Raji (cell line): ENCODE measurements around the gene MBD1.

Source experiments
- POLR2A ChIP-seq: IDR thresholded peaks from 2 replicates; pipeline ENCODE4 v1.6.1; 2011; ENCODE audit warnings: low read depth, low read length, control low read depth; ENCODE audit not compliant: insufficient read depth

Gene MBD1

DNA sequence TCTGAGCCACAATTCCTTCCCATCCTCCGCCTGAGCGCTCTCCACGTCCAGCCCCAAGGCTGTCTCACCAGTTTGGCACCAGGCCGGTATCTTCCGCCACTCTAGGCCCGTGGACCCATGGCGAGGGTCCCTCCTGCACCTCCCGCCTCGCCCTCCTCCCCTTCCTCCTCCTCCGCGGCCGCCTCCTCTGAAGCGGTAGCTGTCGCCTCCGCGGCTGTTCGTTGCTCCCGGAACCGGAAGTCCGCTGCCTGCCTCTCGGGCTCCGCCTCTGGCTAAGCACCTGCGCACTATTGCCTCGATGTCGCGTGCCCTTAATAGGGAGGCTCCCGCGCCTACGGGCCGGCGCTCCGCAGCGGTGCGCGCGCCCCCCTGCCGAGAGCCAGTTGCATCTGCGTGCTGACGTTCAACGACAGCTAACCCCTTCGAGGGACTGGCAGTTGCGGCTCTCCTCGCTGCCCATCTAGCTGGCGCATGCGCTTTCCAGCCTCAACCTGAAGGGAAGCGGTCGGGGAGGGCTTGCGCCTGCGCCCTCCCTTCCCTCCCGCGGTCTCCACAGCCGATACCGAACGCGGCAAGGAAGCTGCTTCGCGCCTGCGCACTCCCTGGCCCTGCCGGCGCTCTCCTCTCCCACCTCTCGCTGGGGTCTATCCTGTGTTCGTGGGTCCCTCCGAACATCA, at the start of gene MBD1:
MBD1 (minus strand) TSS at position 229 of the 677 bp plus-strand sequence. CDS start 1,531 bp downstream, outside the sequence.
- peak; percentile 96 for TF ChIP-seq POLR2A

DNA sequence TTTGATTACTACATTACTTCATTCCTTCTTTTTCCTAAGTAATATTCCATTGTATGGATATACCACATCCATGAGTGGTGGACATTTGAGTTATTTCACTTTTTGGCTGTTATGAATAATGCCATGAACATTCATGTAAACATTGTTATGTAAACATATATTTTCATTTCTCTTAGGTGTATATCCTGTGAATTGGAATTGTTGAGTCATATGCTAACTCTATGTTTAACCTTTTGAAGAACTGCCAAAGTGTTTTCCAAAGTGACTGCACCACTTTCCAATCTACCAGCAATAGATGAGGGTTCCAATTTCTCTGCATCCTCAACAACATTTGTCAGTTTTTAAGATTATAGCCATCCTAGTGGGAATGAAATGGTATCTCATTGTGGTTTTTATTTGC, 48.9 kb upstream of the MBD1 start:
- no peak for TF ChIP-seq POLR2A

GRCh38 chr18:50327983-50328382, 46.7 kb upstream of the MBD1 start:
- TF ChIP-seq POLR2A, result no peak

DNA sequence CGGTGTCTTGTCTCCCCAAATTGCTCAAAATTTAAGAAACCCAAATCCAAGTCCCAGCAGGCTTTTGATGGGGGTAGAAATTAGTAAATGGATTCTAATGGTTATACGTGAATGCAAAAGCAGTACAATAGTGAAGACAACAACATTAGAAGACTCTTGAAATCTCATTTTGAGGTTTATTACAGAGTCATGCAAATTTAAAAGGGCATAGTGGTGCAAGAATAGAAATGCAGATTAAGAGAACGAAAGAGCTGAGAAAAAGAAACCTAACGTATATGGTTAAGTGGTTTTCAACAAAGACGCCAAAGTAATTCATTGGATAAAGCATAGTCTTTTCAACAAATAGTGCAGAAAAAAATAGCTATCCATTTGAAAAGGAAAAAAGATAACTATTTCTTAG, 39.4 kb upstream of the MBD1 start:
- no peak for TF ChIP-seq POLR2A

- no peak for TF ChIP-seq POLR2A
Measured at GRCh38 chr18:50315100-50315871, 34.0 kb upstream of the MBD1 start.

- no peak for TF ChIP-seq POLR2A
Measured at GRCh38 chr18:50313873-50314460, 32.6 kb upstream of the MBD1 start.

DNA sequence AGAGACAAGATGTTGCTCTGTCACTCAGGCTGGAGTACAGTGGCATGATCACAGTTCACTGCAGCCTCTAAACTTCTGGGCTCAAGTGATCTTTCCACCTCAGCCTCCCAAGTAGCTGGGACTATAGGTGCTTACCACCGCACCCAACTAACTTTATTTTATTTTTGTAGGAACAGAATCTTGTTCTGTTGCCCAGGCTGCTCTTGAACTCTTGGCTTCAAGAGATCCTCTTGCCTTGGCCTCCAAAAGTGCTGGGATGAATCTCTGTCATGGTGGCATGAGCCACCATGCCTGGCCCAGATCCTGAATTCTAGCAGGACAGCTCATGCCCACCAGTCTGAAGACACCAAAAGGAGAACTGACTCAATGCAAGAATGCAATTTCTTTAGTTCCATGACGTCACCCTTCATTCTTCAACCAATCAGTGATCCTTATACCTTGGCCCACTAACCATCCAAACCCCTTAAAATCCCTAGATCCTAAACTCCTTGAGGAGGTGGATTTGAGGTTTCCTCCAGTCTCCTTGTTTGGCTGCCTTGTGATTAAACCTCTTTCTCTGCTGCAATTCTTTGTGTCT, 31.8 kb upstream of the MBD1 start:
- TF ChIP-seq POLR2A, result no peak

- TF ChIP-seq POLR2A, result no peak
Measured at GRCh38 chr18:50312296-50313030, 31.1 kb upstream of the MBD1 start.

- no peak for TF ChIP-seq POLR2A
Measured at GRCh38 chr18:50311650-50312049, 30.3 kb upstream of the MBD1 start.

DNA sequence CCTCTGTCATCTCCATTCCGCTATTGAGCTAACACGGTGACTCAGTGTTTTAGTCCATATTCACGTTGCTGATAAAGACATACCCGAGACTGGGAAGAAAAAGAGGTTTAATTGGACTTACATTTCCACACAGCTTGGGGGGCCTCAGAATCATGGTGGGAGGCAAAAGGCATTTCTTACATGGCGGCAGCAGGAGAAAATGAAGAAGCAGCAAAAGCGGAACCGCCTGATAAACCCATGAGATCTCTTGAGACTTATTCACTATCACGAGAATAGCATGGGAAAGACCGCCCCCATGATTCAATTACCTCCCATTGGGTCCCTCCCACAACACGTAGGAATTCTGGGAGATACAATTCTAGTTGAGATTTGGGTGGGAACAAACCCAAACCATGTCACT, 28.8 kb upstream of the MBD1 start:
- no peak for TF ChIP-seq POLR2A

- no peak; the same call in none of the 2 replicates for TF ChIP-seq POLR2A
Measured at GRCh38 chr18:50307738-50308470, 26.6 kb upstream of the MBD1 start.

DNA sequence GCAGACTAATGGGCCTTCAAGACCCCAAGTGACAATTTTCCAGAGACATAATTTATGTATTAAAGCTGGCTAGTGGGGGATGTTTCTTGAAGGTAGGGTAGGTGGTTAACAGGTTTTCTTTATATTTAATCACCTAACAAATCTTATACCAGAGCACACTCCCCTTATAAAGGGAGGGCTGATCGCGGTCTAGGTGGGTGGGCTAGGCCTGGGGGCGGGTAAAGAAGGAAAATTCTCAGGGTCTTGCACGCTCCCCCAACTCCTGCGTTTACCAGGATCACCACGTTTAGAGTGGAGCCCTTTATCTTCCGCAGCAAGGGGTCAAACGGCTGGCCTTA, 26.0 kb upstream of the MBD1 start:
- peak; percentile 53; the same call in 1 of the 2 replicates for TF ChIP-seq POLR2A

GRCh38 chr18:50306944-50307343, 25.6 kb upstream of the MBD1 start:
- TF ChIP-seq POLR2A, result no peak

DNA sequence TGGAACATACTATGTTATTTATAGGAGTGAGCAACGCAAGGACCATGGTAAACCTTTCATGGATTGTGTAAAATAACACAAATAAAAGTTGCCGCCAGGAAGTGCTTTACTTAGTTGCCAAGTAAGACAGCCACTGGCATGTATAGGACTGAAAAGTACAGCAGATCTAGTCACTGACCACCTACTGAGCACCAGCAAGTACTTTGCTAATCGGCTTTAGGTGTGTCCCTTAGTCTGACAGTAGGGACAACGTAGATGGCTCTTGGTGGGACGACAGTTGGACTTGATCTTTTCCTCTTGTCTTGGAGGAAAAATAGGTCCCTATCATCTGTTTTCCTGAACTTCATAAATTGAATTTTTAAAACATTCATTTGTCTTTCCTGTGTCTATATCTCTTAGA, 19.8 kb upstream of the MBD1 start:
- TF ChIP-seq POLR2A, result no peak

- no peak for TF ChIP-seq POLR2A
Measured at GRCh38 chr18:50299626-50300388, 18.5 kb upstream of the MBD1 start.
